HG02610 (cell line): Measurements from ENCODE around the gene ABHD4.
"Not testable (repeated sequence)": the region's sequence is repeated elsewhere in the genome, so short reads cannot be mapped to it uniquely, and the experiment has no call there.

Source experiments
- ATAC-seq: cut with Tn5 transposase; IDR thresholded peaks from one replicate; pipeline ENCODE4 v1.9.1; 2021; ENCODE audit warnings: mild to moderate bottlenecking, moderate library complexity; ENCODE audit not compliant: unreplicated experiment

ABHD4 gene, protein sequence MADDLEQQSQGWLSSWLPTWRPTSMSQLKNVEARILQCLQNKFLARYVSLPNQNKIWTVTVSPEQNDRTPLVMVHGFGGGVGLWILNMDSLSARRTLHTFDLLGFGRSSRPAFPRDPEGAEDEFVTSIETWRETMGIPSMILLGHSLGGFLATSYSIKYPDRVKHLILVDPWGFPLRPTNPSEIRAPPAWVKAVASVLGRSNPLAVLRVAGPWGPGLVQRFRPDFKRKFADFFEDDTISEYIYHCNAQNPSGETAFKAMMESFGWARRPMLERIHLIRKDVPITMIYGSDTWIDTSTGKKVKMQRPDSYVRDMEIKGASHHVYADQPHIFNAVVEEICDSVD

DNA sequence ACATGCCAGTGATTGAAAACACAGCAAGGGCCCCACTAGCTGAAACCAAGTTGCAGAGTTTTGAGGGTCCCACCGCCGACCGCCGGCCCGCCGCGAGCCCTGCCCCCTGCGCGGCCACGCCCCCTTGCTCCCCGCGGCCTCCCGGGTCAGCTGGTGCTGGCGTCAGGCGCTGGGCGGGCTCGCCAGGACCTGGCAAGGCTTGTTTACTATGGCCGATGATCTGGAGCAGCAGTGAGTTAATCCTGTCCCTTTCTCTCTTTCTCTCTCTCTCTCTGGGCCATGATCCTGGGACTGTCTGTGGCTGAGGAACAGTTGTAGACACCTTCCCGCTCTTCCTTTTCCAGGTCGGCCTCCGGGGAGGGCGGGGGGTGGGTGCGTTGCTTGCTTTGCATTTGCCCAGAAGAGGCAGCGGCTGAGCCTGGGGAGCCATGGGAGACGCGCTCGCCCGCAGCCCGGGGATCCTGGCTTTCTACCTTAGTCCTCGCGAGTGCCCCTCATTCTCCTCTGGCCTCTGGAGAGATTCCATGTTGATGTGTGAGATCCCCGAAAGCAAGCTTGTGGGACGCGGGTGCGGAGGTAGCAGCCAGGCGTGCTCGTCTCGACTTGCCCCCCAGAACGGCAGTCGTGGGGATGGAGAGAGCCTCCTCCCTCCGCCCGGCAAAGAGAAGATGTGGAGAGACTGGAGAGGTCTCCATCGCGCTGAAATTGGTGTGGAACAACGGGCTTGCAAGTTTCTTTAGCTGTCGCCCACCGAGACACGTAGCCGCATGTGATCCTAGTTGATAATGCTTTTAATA is at the start of gene ABHD4:
TSS of gene ABHD4 (plus strand) at position 202 of the 797 bp plus-strand sequence. CDS start at position 209, 7 bp downstream.
- ATAC-seq: peak; percentile 67

DNA sequence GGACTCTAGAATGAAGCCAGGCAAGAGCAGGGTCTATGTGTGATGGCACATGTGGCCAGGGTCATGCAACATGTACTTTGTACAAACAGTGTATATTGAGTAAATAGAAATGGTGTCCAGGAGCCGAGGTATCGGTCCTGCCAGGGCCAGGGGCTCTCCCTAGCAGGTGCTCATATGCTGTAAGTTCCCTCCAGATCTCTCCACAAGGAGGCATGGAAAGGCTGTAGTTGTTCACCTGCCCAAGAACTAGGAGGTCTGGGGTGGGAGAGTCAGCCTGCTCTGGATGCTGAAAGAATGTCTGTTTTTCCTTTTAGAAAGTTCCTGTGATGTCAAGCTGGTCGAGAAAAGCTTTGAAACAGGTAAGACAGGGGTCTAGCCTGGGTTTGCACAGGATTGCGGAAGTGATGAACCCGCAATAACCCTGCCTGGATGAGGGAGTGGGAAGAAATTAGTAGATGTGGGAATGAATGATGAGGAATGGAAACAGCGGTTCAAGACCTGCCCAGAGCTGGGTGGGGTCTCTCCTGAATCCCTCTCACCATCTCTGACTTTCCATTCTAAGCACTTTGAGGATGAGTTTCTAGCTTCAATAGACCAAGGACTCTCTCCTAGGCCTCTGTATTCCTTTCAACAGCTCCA is 48.7 kb upstream of the ABHD4 start:
- ATAC-seq: no peak

DNA sequence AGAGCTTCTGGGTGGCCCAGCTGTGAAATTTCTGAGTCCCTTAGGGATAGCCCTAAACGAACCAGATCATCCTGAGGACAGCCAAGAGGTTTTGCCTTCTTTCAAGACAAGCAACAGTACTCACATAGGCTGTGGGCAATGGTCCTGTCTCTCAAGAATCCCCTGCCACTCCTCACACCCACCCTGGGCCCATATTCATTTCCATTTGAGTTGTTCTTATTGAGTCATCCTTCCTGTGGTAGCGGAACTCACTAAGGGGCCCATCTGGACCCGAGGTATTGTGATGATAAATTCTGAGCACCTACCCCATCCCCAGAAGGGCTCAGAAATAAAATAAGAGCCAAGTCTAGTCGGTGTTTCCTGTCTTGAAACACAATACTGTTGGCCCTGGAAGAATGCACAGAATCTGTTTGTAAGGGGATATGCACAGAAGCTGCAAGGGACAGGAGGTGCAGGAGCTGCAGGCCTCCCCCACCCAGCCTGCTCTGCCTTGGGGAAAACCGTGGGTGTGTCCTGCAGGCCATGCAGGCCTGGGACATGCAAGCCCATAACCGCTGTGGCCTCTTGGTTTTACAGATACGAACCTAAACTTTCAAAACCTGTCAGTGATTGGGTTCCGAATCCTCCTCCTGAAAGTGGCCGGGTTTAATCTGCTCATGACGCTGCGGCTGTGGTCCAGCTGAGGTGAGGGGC is 48.0 kb upstream of the ABHD4 start:
- ATAC-seq: peak; percentile 86

DNA sequence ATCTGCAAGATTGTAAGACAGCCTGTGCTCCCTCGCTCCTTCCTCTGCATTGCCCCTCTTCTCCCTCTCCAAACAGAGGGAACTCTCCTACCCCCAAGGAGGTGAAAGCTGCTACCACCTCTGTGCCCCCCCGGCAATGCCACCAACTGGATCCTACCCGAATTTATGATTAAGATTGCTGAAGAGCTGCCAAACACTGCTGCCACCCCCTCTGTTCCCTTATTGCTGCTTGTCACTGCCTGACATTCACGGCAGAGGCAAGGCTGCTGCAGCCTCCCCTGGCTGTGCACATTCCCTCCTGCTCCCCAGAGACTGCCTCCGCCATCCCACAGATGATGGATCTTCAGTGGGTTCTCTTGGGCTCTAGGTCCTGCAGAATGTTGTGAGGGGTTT is 46.5 kb upstream of the ABHD4 start:
- ATAC-seq: no peak

DNA sequence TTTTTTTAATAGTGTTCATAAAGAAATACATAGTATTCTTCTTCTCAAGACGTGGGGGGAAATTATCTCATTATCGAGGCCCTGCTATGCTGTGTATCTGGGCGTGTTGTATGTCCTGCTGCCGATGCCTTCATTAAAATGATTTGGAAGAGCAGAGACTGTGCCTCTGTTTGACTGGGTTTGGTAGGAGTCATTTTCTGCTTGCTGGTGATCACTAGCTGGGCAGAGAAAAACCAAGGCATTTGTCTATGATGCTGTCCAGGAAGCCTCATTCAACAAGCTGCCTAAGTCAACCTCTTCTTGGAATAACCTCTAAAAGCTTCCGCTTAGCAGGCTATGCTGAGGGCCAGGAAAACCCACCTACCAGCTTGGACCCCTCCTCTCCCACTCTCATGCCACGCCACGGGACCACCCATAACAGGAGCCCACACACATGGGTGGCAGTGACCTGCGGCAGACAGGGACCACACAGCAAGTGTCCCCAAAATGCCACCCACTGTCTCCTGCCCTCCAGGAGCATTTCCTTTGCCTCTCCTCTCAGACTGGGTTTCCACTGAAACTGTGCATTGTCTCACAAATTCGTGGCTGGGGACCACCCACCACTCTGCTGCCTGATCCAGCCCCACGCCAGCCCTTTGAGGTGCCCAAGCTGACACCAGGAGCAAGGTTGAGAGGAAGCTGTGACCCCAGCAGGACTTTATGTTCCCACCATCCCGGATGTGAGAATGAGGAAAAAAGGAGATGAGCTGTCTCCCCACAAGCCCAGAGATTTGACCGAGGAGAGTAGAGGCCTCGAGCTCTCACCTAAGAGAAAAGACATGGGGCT is 45.9 kb upstream of the ABHD4 start:
- ATAC-seq: no peak

DNA sequence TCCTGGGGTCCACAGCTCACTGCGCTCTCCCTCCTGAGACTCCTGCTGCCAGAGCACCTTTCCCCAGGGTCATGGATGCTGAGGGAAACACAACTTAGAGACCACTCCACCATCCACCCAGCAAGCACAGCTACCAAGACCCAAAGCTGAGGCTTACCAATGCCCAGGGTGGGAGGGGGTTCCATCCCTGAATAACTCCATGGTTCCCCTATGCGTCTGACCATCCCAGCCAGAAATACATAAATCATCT is 45.3 kb upstream of the ABHD4 start:
- ATAC-seq: no peak

DNA sequence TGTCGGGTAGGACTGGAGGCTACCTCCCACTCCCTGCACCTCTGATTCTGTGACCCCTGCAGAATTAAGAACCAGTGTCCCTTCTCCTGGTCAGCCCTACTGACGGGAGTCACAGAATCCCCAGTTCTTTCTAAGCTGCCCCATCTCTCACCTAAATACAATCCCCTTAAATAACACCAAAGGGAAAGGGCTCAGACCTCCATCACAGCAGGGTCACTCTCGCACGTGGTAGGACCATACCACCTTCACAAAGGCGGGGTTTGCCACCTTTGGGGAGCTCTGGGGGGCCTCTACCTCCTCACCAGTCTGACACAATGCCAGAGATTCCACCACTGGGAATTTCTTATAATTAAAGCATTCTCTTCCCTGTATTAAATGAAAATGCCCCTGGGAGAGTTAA is 44.7 kb upstream of the ABHD4 start:
- no peak for ATAC-seq

DNA sequence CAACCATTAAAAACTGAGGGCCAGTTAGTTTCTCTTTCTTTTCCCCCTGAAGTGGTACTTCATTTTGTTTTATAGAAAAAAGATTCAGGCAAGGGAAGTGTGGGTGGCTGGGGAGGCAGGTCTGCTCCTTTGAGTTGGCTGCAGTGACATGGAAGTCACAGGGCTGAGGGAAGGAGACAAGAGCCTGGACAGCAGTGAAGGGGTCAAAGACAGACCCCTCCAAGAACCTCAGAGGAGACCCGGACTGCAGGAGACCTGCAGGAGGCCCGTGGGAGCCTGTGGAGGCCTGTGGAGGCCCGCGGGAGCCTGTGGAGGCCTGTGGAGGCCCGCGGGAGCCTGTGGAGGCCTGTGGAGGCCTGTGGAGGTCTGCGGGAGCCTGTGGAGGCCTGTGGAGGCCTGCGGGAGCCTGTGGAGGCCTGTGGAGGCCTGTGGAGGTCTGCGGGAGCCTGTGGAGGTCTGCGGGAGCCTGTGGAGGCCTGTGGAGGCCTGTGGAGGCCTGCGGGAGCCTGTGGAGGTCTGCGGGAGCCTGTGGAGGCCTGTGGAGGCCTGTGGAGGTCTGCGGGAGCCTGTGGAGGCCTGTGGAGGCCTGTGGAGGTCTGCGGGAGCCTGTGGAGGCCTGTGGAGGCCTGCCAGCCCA is 44.1 kb upstream of the ABHD4 start:
- ATAC-seq: not testable (repeated sequence)

DNA sequence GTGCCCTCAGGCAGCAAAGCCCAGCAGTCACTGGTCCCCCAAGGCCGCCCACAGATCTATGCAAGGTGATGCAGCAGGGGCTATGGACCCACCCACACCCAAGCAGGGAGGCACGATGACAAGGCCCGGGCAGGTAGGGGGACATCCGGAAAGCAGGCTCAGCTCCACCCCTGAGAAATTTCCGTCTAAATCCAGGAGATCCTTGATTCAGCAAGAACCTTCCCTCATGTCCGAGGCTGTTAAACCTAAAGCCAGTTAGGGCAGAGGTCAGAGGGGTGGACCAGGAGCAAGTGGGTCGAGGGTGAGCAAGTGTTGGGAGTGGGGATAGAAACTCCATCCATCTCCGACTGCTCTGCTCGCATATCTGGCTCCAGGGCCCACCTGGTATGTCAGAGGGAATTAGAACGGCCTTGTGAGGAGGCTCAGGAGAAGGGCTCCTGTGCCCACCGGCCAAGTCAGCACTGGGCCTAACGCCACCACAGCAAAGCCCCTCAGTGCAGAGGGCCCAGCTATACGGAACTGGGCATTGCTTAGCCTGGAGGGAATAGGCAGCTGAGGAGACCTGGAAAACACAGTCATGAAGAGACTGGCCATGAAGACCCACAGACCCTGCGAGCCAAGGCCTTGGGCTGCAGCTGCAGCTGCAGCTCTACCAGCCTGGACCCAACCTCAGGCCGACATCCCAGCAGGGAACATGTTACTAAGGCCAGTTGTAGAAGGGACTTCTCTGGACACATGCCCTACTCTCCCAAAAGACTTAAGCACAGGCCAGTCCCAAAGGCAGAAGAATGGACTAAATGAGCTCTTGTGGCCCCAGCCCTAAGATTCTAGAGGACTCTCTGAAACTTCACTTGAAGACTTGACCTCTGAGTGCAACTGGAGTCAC is 43.4 kb upstream of the ABHD4 start:
- no peak for ATAC-seq

DNA sequence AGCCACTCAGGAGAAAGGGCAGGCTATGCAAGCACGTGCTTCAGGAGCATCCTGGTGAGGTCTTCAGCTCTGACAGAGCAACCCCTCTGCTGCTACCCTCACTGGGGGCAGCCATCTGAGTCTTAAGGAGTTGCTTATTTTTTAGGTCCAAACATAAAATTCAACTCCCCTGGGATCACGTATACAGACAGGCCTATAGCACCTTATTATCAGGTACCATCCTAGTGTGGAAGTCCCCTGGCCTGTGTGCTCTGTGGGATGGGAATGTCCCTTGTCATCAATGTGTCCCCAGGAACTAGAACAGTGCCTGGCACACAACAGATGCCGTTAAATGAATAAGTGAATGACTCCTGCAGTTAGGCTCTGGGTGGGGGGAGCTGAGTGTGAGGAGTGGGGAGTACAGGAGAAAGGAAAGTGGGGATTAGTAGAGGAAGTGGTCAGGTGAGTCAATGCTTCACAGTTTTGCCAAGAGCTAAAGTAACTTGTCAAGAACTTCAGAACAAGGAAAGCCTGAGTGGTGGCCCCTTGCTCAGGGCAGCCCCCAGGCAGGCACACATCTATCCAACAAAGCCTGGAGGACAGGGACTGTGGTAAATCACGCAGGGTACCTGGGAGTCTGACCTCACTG is 42.6 kb upstream of the ABHD4 start:
- peak; percentile 21 for ATAC-seq

DNA sequence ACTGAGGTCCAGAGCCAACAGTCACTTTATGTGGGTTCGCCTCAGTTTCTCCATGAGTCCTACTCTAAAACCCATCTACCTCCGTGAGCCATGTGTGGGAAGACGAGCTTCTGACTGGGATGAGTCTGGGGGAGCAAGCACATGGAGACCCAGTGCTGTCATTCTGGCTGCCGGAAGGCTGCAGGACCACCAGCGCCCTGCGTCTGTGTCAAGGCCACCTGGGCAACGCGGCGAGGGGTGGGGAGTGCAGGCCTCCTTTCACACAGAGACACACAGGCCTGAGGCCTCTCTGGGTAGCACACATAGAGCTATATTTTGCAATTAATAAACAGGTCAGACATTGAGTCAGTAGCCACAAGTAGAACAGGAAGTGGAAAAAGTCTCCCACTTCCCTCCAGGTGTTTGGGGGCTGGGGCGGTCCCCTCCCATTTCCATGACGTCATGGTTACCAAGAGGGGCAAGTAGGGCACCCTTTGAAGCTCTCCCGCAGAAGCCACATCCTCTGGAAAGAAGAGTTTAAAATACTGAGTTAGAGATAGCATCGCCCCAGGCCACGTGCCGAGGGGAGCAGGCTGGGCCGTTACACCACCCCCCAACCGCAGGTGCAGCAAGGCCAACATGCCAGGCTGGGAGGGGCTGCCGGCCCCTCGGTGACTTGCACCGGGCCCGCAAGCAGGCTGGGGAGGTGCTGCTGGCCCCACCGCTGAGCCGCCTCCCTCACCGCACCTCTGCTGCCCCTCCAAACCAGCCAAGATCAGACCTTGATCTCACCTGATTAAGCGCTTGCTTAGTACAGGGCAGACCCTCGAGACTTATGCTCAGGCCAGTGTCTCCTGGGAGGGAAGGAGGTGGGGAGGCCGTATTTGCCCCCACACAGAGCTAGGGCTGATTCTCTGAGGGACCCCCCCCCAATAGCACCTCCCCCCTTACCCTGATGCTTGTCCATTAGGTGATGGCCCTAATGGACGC is 41.8 kb upstream of the ABHD4 start:
- ATAC-seq: peak; percentile 66

DNA sequence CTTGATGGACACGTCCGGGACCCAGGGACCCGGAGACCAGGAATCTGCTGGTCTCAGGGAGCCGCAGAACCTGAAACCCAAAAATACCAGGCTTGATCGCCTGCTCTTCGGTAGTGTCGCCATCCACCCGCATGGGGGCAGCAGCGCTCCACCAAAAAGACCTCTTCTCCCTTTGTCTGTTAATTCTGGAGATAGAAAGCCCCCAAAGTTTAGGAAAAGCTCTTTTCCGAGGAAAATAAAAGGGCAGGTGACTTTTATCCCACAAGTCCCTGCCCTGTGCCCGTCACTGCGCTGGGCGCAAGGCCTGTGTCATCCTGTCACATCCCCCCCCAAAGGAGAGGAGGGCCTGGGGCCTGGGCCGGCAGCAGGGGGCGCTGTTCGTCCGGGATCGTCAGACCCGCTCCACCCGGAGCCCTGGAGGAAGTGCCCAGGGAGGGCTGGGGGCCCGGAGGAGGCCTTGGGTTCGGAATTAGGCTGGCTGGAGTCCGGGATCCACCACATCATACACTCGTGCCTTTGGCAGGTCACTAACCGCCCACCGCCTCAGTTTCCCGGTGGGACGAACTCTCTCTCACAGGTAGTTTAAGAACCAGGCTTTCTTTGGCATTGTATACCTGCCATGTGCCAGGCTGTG is 41.0 kb upstream of the ABHD4 start:
- peak; percentile 23 for ATAC-seq

DNA sequence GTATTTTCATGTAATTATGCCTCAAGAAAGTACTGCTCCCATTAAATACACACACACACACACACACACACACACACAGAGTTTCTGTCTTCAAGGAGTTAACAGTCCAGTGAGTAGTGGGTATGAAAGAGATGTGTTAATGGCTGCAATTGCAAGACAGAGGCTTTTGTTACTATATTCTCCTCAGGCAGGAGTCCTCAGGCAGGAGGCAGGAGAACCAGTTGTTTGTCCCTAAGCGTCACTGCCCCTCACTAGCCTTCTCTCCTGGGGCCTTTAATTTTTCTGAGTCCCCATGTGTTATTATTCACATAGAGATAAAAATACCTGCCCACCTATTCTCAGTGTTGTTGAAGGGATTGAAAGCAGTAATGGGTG is 40.3 kb upstream of the ABHD4 start:
- no peak for ATAC-seq

DNA sequence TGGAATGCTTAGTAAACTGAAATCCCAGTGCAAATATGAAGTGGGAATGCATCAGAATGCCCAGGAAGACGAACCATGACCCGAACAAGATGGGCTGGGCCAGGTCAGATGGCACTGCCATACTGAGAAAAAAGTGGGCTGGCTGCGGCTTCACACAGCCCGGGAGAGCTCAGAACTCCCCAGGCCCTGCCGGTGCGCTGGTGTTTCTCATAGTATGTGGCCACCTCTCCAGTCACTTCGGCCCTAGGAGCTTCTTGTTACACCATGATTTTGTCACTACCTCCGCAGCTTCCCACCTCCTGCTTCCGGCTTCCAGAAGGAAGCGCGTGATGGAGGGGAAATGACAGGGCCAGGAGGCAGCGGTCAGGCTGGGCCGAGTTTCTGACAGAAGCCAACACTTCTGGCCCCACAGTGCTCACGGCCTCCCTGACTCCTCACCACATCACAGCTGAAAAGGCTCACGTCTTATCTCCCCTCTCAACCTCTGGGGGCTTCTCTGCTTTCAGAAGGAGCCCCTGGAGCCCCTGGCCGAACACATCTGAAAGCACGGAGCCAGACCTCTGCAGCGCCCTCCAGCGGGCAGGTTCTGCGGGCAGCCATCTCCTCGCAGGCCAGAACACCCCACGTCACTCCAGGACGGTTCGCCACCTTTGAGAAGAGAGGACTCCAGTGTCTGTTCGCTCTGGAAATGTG is 39.7 kb upstream of the ABHD4 start:
- no peak for ATAC-seq

DNA sequence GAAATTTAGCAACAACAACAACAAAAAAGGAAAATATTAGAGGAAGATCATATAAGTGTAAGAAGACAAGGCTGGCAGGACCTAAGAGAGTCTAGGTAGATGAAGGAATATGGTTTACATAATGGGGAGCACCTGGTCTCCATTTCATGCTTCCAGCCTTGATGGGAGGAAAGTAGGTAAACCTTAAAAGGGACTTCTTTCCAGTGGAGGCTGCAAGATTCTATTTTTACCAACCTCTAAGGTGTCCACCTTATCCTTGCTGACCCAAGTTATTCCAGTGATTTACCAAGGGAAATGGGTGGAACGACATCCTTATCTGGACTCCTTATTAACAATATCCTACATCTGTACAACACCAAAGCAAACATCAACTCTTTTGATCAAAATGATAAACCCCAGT is 39.1 kb upstream of the ABHD4 start:
- no peak for ATAC-seq

DNA sequence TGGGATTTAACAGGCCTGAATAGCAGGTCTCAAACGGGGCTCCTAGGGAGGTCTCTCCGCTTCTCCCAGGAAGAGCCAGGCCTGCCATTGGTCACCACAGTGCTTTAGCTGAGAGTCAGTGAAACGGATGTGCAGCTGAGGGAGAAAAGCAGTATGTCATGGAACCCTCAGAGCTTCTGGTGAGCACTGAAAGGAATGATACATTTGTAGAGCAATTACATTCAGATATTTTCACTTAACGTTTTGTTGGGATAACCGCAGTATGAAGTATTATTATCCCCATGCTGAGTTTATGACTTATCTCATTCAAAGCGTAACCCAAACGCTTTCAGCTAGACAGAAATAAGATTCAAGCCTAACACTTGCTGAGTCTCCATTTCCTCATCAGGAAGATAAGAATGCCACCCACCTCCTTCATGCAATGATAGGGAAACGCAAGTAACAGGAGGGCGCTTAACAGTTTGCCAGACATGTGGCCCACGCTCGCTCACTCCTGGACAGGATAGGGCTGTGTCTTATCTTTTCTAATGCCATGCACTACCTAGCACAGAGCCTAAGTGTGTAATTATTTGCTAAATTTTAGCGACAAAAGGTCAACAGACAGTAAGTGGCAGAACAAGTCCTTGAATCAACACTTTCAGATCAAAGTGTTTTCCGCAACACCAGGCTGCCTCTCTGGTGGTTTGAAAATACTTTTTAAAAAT is 37.3 kb upstream of the ABHD4 start:
- ATAC-seq: no peak
